ENCODE measurements around the gene PKHD1. TPM values are rescaled to one million over a fixed set of nuclear protein-coding genes. Genes with fewer than 3 reads are reported as not detected.

The PKHD1 gene
- total and polyA plus RNA-seq, 2 of the 8 experiments (the other 6 are each of a cell fraction or from before 2014, with no cell fraction given): 0.06 to 0.09 TPM

DNA sequence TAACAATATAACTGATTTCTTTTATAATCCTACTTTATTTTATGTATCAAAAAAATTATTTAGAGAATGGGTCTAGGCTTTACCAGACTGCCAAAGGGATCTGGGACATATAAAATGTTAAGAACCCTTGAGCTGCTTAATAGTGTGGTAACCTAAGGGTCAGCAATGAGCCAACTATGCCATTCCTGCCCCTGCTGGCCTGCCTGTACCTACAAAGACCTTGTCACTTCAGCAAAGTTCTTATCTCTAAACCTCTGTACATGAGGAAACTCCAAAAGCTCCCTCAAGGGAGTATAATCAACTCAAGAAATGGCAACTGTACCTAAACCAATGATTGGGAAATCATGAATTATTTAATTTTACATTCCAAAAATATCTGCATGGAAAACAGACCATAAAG lies 266.9 kb downstream of the PKHD1 start:
- no peak overlapping the region for H2BK5ac ChIP-seq (ENCODE audit: low read depth, low read length)
- H4K8ac ChIP-seq (ENCODE audit: extremely low read depth, insufficient read depth, low read length): no peak overlapping the region
- no peak overlapping the region for H3K56ac ChIP-seq (replicated peaks; ENCODE audit: insufficient read length, low read depth, low read length)

More for the DNA sequence above, 266.9 kb downstream of the PKHD1 start:
- no peaks in the 10 kb centered on the region for H3K79me2 ChIP-seq (ENCODE audit: control insufficient read depth in 1 of 2, insufficient read depth in 2 of 2, low read length in 2 of 2)
- ChIA-PET POLR2A (ENCODE audit: partially characterized antibody) (interaction anchor here (0.7 kb wide), 1 partner anchor 43 kb away, joined by 3 read pairs; no protein-coding TSS in a partner anchor), CTCF (ENCODE audit: partially characterized antibody) (interaction anchor here (0.7 to 2.7 kb wide), 2 partner anchors 65 to 202 kb away, joined by 3 to 6 read pairs; no protein-coding TSS in a partner anchor)
- no peak overlapping the region for H3K18ac ChIP-seq (ENCODE audit: extremely low read depth, low read length)
- H2AFZ ChIP-seq (ENCODE audit: low read length): no peak overlapping the region
- H3K4me2 ChIP-seq (ENCODE audit: insufficient read depth in 1 of 2, low read depth in 2 of 2, low read length in 2 of 2): no peak overlapping the region
- H3K27me3 ChIP-seq (replicated peaks in 1 of 4; ENCODE audit: control insufficient read depth in 3 of 4, extremely low read depth in 1 of 4, insufficient read depth in 3 of 4, low read length in 3 of 4): no peaks in the 10 kb centered on the region
- no peaks in the 10 kb centered on the region for H4K20me1 ChIP-seq (replicated peaks in 1 of 2; ENCODE audit: control insufficient read depth in 1 of 2, insufficient read depth in 2 of 2, low read length in 2 of 2)
- no peaks in the 10 kb centered on the region for H3K4me1 ChIP-seq (replicated peaks in 1 of 4; ENCODE audit: control insufficient read depth in 3 of 4, insufficient read depth in 4 of 4, low read length in 3 of 4)
- H2BK20ac ChIP-seq (ENCODE audit: low read length): no peak overlapping the region
- no peak overlapping the region for H3K4me3 ChIP-seq (ENCODE audit: extremely low read depth in 1 of 4, insufficient read depth in 2 of 4, low read depth in 3 of 4, low read length in 4 of 4)
- no peak overlapping the region for H3K14ac ChIP-seq (ENCODE audit: insufficient read length)
- no peak overlapping the region for H2BK120ac ChIP-seq (replicated peaks; ENCODE audit: low read depth, low read length)
- no peak for DNase-seq (ENCODE audit: low read depth in 1 of 2, low spot score in 2 of 2)
- H3K9ac ChIP-seq (replicated peaks in 1 of 4; ENCODE audit: extremely low read depth in 1 of 4, low read depth in 3 of 4, low read length in 3 of 4): no peak overlapping the region
- no peaks in the 10 kb centered on the region for H3K36me3 ChIP-seq (ENCODE audit: control insufficient read depth in 2 of 4, insufficient read depth in 4 of 4, low read length in 3 of 4)
- no peak for FAIRE-seq
- H4K91ac ChIP-seq (replicated peaks; ENCODE audit: insufficient read length, low read length): no peak overlapping the region
- TF ChIP-seq, protein P1, sequence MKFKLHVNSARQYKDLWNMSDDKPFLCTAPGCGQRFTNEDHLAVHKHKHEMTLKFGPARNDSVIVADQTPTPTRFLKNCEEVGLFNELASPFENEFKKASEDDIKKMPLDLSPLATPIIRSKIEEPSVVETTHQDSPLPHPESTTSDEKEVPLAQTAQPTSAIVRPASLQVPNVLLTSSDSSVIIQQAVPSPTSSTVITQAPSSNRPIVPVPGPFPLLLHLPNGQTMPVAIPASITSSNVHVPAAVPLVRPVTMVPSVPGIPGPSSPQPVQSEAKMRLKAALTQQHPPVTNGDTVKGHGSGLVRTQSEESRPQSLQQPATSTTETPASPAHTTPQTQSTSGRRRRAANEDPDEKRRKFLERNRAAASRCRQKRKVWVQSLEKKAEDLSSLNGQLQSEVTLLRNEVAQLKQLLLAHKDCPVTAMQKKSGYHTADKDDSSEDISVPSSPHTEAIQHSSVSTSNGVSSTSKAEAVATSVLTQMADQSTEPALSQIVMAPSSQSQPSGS (IDR thresholded peaks at IDR 0.05; ENCODE audit: low read length): no peak
- TF ChIP-seq EP300 (IDR thresholded peaks at IDR 0.05; ENCODE audit: borderline replicate concordance in 1 of 2, low read depth in 2 of 2, low read length in 2 of 2) (no peak), TAF1 (IDR thresholded peaks at IDR 0.05; ENCODE audit: low read depth, low read length) (no peak), SIRT6 (IDR thresholded peaks at IDR 0.05; ENCODE audit: low read length) (no peak)
- no peak overlapping the region for H3K23ac ChIP-seq (ENCODE audit: insufficient read length)
- H3K9me3 ChIP-seq (ENCODE audit: insufficient read depth in 2 of 2, low read depth in 1 of 2, low read length in 1 of 2): no peaks in the 10 kb centered on the region
- no peak overlapping the region for H3K4ac ChIP-seq (replicated peaks; ENCODE audit: insufficient read length, low read depth, low read length)
- H3K79me1 ChIP-seq (ENCODE audit: low read depth, low read length): no peaks in the 10 kb centered on the region
- H3K27ac ChIP-seq (ENCODE audit: low read depth, low read length): no peak overlapping the region
- H4K5ac ChIP-seq (ENCODE audit: insufficient read length, low read depth, low read length): no peak overlapping the region
- no peak overlapping the region for H2BK15ac ChIP-seq (ENCODE audit: low read length)
- H2BK12ac ChIP-seq (ENCODE audit: low read depth, low read length): no peak overlapping the region
- H3K23me2 ChIP-seq (ENCODE audit: low read depth, low read length): no peaks in the 10 kb centered on the region
- H2AK5ac ChIP-seq (ENCODE audit: low read depth, low read length): no peak overlapping the region

Data from H1 (cell line).